ENCODE results near the gene ATOSB.

The ATOSB gene

DNA sequence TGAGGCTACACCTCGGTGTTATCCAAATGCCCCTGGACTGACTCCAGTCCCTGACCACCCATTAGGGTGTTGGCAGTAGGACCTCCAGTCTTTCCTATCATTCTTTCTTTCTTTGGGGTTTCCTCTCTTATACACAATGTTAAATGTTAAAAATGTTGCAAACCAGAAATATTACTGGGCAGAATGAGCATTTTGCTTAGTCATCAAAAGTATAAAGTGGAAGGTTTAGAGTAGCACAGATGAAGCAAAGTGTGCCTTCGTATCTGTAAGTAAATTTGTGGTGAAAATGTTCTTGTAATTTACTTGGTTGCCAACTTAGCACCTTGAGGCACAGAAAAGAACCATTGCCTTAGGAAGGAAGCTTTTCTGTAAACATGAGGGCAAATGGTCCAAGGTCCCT lies 24.4 kb upstream of the ATOSB start:
- in situ Hi-C loops (cut with HindIII; ENCODE audit: low pct_unique_long_range_greater_than_20kb, low sequenced_read_pairs) = no loop called here
- DNase-seq (ENCODE audit: low read depth in 1 of 2, low spot score in 1 of 2) = no peak
- TF ChIP-seq JUND (IDR thresholded peaks at IDR 0.05; ENCODE audit: low read depth) = no peak

- DNase-seq (ENCODE audit: low read depth in 1 of 2, low spot score in 1 of 2) = no peak
- no peak for TF ChIP-seq JUND (IDR thresholded peaks at IDR 0.05; ENCODE audit: low read depth)
- in situ Hi-C loops (cut with HindIII; ENCODE audit: low pct_unique_long_range_greater_than_20kb, low sequenced_read_pairs) = no loop called here
These were observed 21.2 kb upstream of the ATOSB start for GRCh38 chr9:35136866-35137265.

GRCh38 chr9:35135988-35136387 lies 20.3 kb upstream of the ATOSB start:
- DNase-seq (ENCODE audit: low read depth in 1 of 2, low spot score in 1 of 2) = no peak
- in situ Hi-C loops (cut with HindIII; ENCODE audit: low pct_unique_long_range_greater_than_20kb, low sequenced_read_pairs) = no loop called here
- no peak for TF ChIP-seq JUND (IDR thresholded peaks at IDR 0.05; ENCODE audit: low read depth)

DNA sequence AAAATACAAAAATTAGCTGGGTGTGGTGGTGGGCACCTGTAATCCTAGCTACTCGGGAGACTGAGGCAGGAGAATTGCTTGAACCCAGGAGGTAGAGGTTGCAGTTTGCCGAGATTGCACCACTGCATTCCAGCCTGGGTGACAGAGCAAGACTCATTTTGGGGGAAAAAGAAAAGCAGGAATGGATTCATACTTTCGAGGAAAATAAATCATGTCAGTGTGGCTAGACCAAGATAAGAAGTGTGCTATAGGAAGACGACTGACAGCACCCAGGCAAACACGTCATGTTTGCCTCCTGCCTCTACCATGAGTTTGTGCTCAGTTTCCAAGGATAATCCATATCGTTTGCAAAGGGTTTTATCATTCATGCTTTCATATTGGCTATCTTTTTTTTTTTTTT lies 19.3 kb upstream of the ATOSB start:
- no peak for DNase-seq (ENCODE audit: low read depth in 1 of 2, low spot score in 1 of 2)
- in situ Hi-C loops (cut with HindIII; ENCODE audit: low pct_unique_long_range_greater_than_20kb, low sequenced_read_pairs) = no loop called here
- no peak for TF ChIP-seq JUND (IDR thresholded peaks at IDR 0.05; ENCODE audit: low read depth)

GRCh38 chr9:35116898-35117551 lies 1.4 kb upstream of the ATOSB start:
- no peak for TF ChIP-seq JUND (IDR thresholded peaks at IDR 0.05; ENCODE audit: low read depth)
- in situ Hi-C loops (cut with HindIII; ENCODE audit: low pct_unique_long_range_greater_than_20kb, low sequenced_read_pairs) = no loop called here
- DNase-seq (ENCODE audit: low read depth in 1 of 2, low spot score in 1 of 2) = peak; percentile 52 to 93

DNA sequence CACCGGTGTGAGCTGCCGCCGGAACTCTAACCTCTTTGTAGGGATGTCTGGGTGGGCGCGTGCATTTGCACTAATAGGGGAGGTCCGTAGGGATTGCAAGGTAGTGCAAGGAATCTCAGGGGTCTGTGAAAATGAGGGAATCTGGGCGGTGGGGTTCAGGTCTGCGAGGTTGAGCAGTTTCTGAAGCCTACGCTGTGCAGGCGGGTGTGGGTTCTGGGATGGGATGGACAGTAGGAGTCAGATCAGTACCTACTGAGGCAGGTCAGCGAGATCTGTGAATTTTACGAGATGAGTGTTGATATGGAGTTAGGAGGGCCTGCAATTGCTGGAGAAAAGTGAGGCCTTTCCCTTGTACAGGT lies 856 bp upstream of the ATOSB start:
- in situ Hi-C loops (cut with HindIII; ENCODE audit: low pct_unique_long_range_greater_than_20kb, low sequenced_read_pairs) = no loop called here
- DNase-seq (ENCODE audit: low read depth in 1 of 2, low spot score in 1 of 2) = no peak
- no peak for TF ChIP-seq JUND (IDR thresholded peaks at IDR 0.05; ENCODE audit: low read depth)

GRCh38 chr9:35114840-35115628 lies 628 bp downstream of the ATOSB start:
- TF ChIP-seq JUND (IDR thresholded peaks at IDR 0.05; ENCODE audit: low read depth) = no peak
- in situ Hi-C loops (cut with HindIII; ENCODE audit: low pct_unique_long_range_greater_than_20kb, low sequenced_read_pairs) = no loop called here

GRCh38 chr9:35114113-35114839 lies 1.4 kb downstream of the ATOSB start:
- peak in 1 of 2 experiments; percentile 81 for DNase-seq (ENCODE audit: low read depth in 1 of 2, low spot score in 1 of 2)
- no peak for TF ChIP-seq JUND (IDR thresholded peaks at IDR 0.05; ENCODE audit: low read depth)
- in situ Hi-C loops (cut with HindIII; ENCODE audit: low pct_unique_long_range_greater_than_20kb, low sequenced_read_pairs) = no loop called here

More at GRCh38 chr9:35114840-35115628, 628 bp downstream of the ATOSB start:
- DNase-seq (ENCODE audit: low read depth in 1 of 2, low spot score in 1 of 2) = no peak

- no peak for TF ChIP-seq JUND (IDR thresholded peaks at IDR 0.05; ENCODE audit: low read depth)
- in situ Hi-C loops (cut with HindIII; ENCODE audit: low pct_unique_long_range_greater_than_20kb, low sequenced_read_pairs) = no loop called here
- DNase-seq (ENCODE audit: low read depth in 1 of 2, low spot score in 1 of 2) = no peak
These were observed 3.2 kb downstream of the ATOSB start for GRCh38 chr9:35112257-35113020.

- no peak for TF ChIP-seq JUND (IDR thresholded peaks at IDR 0.05; ENCODE audit: low read depth)
- DNase-seq (ENCODE audit: low read depth in 1 of 2, low spot score in 1 of 2) = peak; percentile 92 to 98
- in situ Hi-C loops (cut with HindIII; ENCODE audit: low pct_unique_long_range_greater_than_20kb, low sequenced_read_pairs) = no loop called here
These were observed 4.4 kb downstream of the ATOSB start for GRCh38 chr9:35111001-35111933.

DNA sequence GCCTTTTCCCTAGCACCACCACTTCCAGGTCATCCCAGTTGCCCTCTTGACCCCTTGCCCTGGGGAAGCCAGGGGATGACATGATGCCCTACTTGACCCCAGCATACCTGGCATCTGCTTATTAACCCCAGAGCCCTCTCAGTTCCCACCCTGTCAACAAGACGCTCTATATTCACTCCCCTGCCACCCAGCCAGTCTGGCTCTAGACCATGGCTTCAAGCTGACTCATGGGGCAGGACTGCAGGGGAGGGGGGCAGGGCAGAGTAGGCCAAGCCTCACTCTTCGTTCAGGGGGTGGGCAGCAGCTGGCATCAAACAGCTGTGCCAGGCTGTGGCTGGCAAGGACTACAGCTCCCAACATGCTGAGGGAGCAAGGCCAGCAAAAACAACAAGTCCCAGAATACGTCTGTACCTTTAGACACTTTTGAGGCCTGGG lies 5.3 kb downstream of the ATOSB start:
- in situ Hi-C loops (cut with HindIII; ENCODE audit: low pct_unique_long_range_greater_than_20kb, low sequenced_read_pairs) = no loop called here
- DNase-seq (ENCODE audit: low read depth in 1 of 2, low spot score in 1 of 2) = no peak
- no peak for TF ChIP-seq JUND (IDR thresholded peaks at IDR 0.05; ENCODE audit: low read depth)
